Neural progenitor cell (in vitro differentiated cells): ENCODE results near the gene AMD1. TPM values are rescaled to one million over a fixed set of nuclear protein-coding genes. Genes with fewer than 3 reads are reported as not detected.
"Not testable (repeated sequence)": the region's sequence is repeated elsewhere in the genome, so short reads cannot be mapped to it uniquely, and the experiment has no call there.

ENCODE experiments used
- DNase-seq: peaks from one replicate; pipeline ENCODE4 v3.0.0-alpha.2; 2016; ENCODE audit warnings: low spot score
- H2AFZ ChIP-seq: fragments of 200-600 bp; sonication (generic); replicated peaks from 2 replicates; pipeline ENCODE4 v1.6.1; 2016; ENCODE audit warnings: antibody characterized with exemption
- H3F3A ChIP-seq: fragments of 200-600 bp; sonication (generic); 2 replicates; pipeline ENCODE4 v1.6.1; 2016; ENCODE audit warnings: antibody characterized with exemption, low read depth
- H3K27ac ChIP-seq: fragments of 200-600 bp; sonication (generic); 2 replicates; pipeline ENCODE4 v1.5.1; 2016; ENCODE audit warnings: mild to moderate bottlenecking
- H3K27me3 ChIP-seq: fragments of 200-600 bp; sonication (generic); 2 replicates; pipeline ENCODE4 v1.6.1; 2016; ENCODE audit warnings: mild to moderate bottlenecking, moderate library complexity
- H3K36me3 ChIP-seq: fragments of 200-600 bp; sonication (generic); 2 replicates; pipeline ENCODE4 v1.5.1; 2016
- H3K4me1 ChIP-seq: fragments of 200-600 bp; sonication (generic); 2 replicates; pipeline ENCODE4 v1.6.1; 2016; ENCODE audit warnings: mixed run types
- H3K4me2 ChIP-seq: fragments of 200-600 bp; sonication (generic); 2 replicates; pipeline ENCODE4 v1.6.1; 2016
- H3K4me3 ChIP-seq: fragments of 200-600 bp; sonication (generic); 2 replicates; pipeline ENCODE4 v1.5.1; 2016
- H3K79me2 ChIP-seq: fragments of 200-600 bp; sonication (generic); 2 replicates; pipeline ENCODE4 v1.6.1; 2016; ENCODE audit warnings: low read depth
- H3K9ac ChIP-seq: fragments of 200-600 bp; sonication (generic); 2 replicates; pipeline ENCODE4 v1.6.1; 2016
- H3K9me3 ChIP-seq: fragments of 200-600 bp; sonication (generic); 2 replicates; pipeline ENCODE4 v1.5.1; 2016; ENCODE audit warnings: low read depth
- H4K20me1 ChIP-seq: fragments of 200-600 bp; sonication (generic); 2 replicates; pipeline ENCODE4 v1.6.1; 2016; ENCODE audit warnings: low read depth
- H3K27ac Mint-ChIP-seq: 3 replicates; pipeline ENCODE4 v1.8.0; 2021; ENCODE audit warnings: mixed read lengths
- H3K27me3 Mint-ChIP-seq: 2 replicates; pipeline ENCODE4 v1.8.0; 2022; ENCODE audit warnings: low read depth, mild to moderate bottlenecking, inconsistent platforms, moderate library complexity, mixed read lengths; ENCODE audit not compliant: insufficient read depth
- H3K36me3 Mint-ChIP-seq: 3 replicates; pipeline ENCODE4 v1.8.0; 2021; ENCODE audit warnings: mixed read lengths
- H3K4me1 Mint-ChIP-seq: 3 replicates; pipeline ENCODE4 v1.8.0; 2021; ENCODE audit warnings: mixed read lengths
- H3K4me3 Mint-ChIP-seq: 3 replicates; pipeline ENCODE4 v1.8.0; 2021; ENCODE audit warnings: mild to moderate bottlenecking, moderate library complexity, mixed read lengths
- H3K9me3 Mint-ChIP-seq: 3 replicates; pipeline ENCODE4 v1.8.0; 2020; ENCODE audit warnings: mixed read lengths
- EZH2 ChIP-seq: fragments of 200-600 bp; sonication (generic); IDR thresholded peaks from 2 replicates; pipeline ENCODE4 v1.6.1; 2017; ENCODE audit warnings: antibody characterized with exemption, mild to moderate bottlenecking, moderate library complexity
- EZH2phosphoT487 ChIP-seq: fragments of 200-600 bp; sonication (generic); IDR thresholded peaks from 2 replicates; pipeline ENCODE4 v1.6.1; 2017; ENCODE audit warnings: antibody characterized with exemption
- total RNA-seq: library from RNA; depleted of rRNA; stranded (reverse); fragments of >200 nt; gene quantifications from 2 replicates; pipeline ENCODE4 v1.2.3, GENCODE V29; 2015; ENCODE audit warnings: low replicate concordance
- TF ChIP-seq, protein P1 (sequence below): fragments of 200-600 bp; sonication (generic); IDR thresholded peaks from 2 replicates; pipeline ENCODE4 v1.5.1; 2017; ENCODE audit warnings: antibody characterized with exemption, mild to moderate bottlenecking

Gene AMD1
- total RNA-seq, 1 donor from 2014 or later, result 142 TPM

DNA sequence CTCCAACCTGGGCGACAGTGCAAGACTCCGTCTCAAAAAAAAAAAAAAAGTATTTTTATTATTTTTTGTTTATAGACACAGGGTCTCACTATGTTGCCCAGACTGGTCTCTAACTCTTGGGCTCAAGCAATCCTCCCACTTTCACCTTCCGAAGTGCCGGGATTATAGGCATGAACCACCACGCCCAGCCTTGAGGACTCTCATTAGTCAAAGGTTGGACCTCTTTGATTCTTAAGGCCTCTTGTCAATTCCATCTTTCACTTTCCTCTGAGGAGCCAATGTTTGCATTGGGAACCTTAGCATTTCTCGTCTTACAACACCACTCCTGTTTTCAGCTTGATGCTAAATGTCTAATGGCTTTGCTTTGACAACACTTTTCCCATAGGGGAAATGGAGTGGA, 43.2 kb upstream of the AMD1 start:
- H3K4me3 Mint-ChIP-seq, result no peak overlapping the region
- no peaks in the 10 kb centered on the region for H3K36me3 Mint-ChIP-seq
- no peak overlapping the region for H3K27ac Mint-ChIP-seq
- Histone ChIP-seq H3K36me3 (no peaks in the 10 kb centered on the region), H3K4me1 (no peaks in the 10 kb centered on the region), H3K79me2 (no peaks in the 10 kb centered on the region), H3F3A (no peaks in the 10 kb centered on the region), H3K4me2 (no peak overlapping the region), H3K27me3 (no peaks in the 10 kb centered on the region), H3K4me3 (no peak overlapping the region), H3K9ac (no peak overlapping the region), H4K20me1 (no peaks in the 10 kb centered on the region), H3K27ac (no peak overlapping the region), H3K9me3 (no peaks in the 10 kb centered on the region), H2AFZ (no peak overlapping the region)
- H3K4me1 Mint-ChIP-seq, result no peaks in the 10 kb centered on the region
- peaks cover 4% of the 10 kb centered on the region for H3K27me3 Mint-ChIP-seq
- no peaks in the 10 kb centered on the region for H3K9me3 Mint-ChIP-seq
- TF ChIP-seq, protein P1, sequence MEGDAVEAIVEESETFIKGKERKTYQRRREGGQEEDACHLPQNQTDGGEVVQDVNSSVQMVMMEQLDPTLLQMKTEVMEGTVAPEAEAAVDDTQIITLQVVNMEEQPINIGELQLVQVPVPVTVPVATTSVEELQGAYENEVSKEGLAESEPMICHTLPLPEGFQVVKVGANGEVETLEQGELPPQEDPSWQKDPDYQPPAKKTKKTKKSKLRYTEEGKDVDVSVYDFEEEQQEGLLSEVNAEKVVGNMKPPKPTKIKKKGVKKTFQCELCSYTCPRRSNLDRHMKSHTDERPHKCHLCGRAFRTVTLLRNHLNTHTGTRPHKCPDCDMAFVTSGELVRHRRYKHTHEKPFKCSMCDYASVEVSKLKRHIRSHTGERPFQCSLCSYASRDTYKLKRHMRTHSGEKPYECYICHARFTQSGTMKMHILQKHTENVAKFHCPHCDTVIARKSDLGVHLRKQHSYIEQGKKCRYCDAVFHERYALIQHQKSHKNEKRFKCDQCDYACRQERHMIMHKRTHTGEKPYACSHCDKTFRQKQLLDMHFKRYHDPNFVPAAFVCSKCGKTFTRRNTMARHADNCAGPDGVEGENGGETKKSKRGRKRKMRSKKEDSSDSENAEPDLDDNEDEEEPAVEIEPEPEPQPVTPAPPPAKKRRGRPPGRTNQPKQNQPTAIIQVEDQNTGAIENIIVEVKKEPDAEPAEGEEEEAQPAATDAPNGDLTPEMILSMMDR, result no peak
- DNase-seq, result no peak

DNA sequence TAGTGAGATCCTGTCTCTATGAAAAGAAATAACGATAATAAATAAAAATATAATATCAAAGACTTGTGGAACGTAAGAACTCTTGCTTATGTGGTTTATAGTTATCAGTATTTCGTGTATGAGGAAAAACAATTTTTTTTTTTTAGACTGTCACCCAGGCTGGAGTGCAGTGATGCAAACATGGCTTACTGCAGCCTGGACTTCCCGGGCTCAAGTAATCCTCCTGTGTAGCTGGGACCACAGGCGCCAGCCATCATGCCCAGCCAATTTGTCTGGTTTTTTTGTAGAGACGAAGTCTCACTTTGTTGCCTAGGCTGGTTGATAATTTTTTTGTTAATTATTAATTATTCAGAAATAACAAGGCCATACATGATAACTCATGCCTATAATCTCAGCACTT, 40.8 kb upstream of the AMD1 start:
- H3K4me1 Mint-ChIP-seq, result no peaks in the 10 kb centered on the region
- no peak overlapping the region for H3K4me3 ChIP-seq

DNA sequence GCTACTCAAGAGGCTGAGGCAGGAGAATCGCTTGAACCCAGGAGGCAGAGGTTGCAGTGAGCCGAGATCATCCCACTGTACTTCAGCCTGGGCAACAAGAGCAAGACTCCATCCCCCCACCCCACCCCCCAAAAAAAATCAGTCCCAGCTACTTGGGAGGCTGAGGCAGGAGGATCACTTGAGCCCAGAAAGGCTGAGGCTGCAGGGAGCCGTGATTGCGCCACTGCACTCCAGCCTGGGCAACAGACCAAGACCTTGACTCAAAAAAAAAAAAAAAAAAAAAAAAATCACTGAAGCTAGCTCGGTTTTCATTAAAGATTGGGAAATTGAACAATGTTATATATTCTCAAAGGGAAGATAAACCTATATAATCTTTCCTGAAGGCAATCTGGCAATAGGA, 38.8 kb upstream of the AMD1 start:
- H4K20me1 ChIP-seq, H3K79me2 ChIP-seq, H3K9ac ChIP-seq, H3F3A ChIP-seq, H3K9me3 Mint-ChIP-seq, H3K27me3 ChIP-seq, DNase-seq, H3K4me2 ChIP-seq, H2AFZ ChIP-seq, H3K4me3 ChIP-seq, H3K27ac Mint-ChIP-seq, H3K4me1 Mint-ChIP-seq, H3K27ac ChIP-seq, H3K4me1 ChIP-seq, H3K4me3 Mint-ChIP-seq, H3K36me3 Mint-ChIP-seq, H3K9me3 ChIP-seq, H3K36me3 ChIP-seq, H3K27me3 Mint-ChIP-seq: not testable (repeated sequence)

More for the DNA sequence above, 40.8 kb upstream of the AMD1 start:
- no peak overlapping the region for H3K9ac ChIP-seq
- peaks cover 4% of the 10 kb centered on the region for H3K27me3 Mint-ChIP-seq
- H3K27ac Mint-ChIP-seq, result no peak overlapping the region
- no peaks in the 10 kb centered on the region for H3K79me2 ChIP-seq
- H3F3A ChIP-seq, result no peaks in the 10 kb centered on the region
- no peak overlapping the region for H3K4me2 ChIP-seq
- TF ChIP-seq EZH2 (no peak), EZH2phosphoT487 (no peak)
- TF ChIP-seq, protein P1, result no peak
- no peak overlapping the region for H2AFZ ChIP-seq
- H3K4me3 Mint-ChIP-seq, result no peak overlapping the region
- no peaks in the 10 kb centered on the region for H3K9me3 Mint-ChIP-seq
- no peaks in the 10 kb centered on the region for H3K36me3 ChIP-seq
- no peak for DNase-seq
- H3K4me1 ChIP-seq, result no peaks in the 10 kb centered on the region
- no peaks in the 10 kb centered on the region for H3K36me3 Mint-ChIP-seq
- no peaks in the 10 kb centered on the region for H3K27me3 ChIP-seq
- H4K20me1 ChIP-seq, result no peaks in the 10 kb centered on the region
- H3K9me3 ChIP-seq, result no peaks in the 10 kb centered on the region
- no peak overlapping the region for H3K27ac ChIP-seq

DNA sequence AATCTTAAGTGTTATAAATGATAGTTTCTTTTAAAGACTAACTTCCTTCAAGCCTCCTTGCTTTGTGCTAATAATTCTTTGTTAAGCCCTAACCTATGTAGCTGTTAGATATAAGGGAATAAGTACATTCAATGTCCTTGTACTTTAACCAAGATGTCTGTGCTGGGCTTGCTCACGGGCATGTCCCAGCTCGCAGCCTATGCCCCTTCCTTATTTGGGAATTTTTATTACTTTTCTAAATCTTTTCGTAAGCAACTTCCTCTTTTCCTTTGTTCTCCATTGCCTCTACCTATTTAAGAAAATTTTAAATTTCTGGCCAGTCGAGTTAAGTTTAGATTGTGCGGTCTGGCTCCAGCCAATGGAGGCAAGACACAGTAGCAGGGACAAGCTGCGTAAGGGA, 33.3 kb upstream of the AMD1 start:
- Mint-ChIP-seq H3K9me3 (no peaks in the 10 kb centered on the region), H3K4me1 (no peaks in the 10 kb centered on the region), H3K27ac (no peak overlapping the region), H3K36me3 (no peaks in the 10 kb centered on the region), H3K27me3 (no peaks in the 10 kb centered on the region), H3K4me3 (no peak overlapping the region)
- Histone ChIP-seq H3K4me1 (no peaks in the 10 kb centered on the region), H3K9ac (no peak overlapping the region), H3K79me2 (no peaks in the 10 kb centered on the region), H3K4me2 (no peak overlapping the region), H3K9me3 (no peaks in the 10 kb centered on the region), H3K36me3 (no peaks in the 10 kb centered on the region), H4K20me1 (no peaks in the 10 kb centered on the region), H2AFZ (no peak overlapping the region), H3K4me3 (no peak overlapping the region), H3K27ac (no peak overlapping the region), H3K27me3 (no peaks in the 10 kb centered on the region), H3F3A (no peaks in the 10 kb centered on the region)
- TF ChIP-seq, protein P1, result no peak
- TF ChIP-seq EZH2phosphoT487, result no peak
- no peak for TF ChIP-seq EZH2
- no peak for DNase-seq
